ENCODE measurements around the gene DTNA. TPM values are rescaled to one million over a fixed set of nuclear protein-coding genes. Genes with fewer than 3 reads are reported as not detected.
"Not testable (repeated sequence)": the region's sequence is repeated elsewhere in the genome, so short reads cannot be mapped to it uniquely, and the experiment has no call there.

The DTNA gene
- polyA plus RNA-seq, 1 experiment = 16.4 TPM

DNA sequence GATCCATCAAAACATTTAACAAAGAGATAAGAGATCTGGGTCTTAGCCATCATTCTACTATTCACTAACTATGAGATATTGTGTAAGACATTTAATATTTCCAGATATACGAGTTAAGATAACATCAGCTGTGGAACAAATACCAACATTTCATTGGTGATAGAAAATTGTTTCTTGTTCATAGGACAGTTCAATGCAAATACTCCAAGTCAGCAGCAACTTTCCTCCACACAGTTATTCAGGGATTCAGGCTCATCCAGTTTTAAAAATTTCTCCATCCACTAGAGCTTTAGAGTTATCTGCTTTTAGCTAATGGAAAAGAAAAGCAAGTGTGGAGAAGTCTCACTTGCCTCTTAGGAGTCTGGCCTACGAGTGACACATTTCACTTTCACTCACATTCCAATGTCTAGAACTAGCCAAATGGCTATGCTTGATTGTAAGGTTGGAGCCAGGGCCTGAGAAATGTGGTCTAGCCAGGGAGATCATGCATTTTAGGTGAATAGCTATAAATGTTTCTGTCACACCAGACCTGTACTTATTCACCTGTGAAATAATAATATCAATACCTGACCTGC is 211.8 kb downstream of the DTNA start:
- Histone ChIP-seq H3K27me3 (ENCODE audit: control insufficient read depth, insufficient read depth, low read length) (no peaks in the 10 kb centered on the region), H3K27ac (ENCODE audit: low read depth, low read length) (no peak overlapping the region), H3K4me3 (ENCODE audit: low read depth, low read length) (no peak overlapping the region), H3K9me3 (ENCODE audit: control insufficient read depth, insufficient read depth, low read length) (no peaks in the 10 kb centered on the region)
- TF ChIP-seq, protein P1, sequence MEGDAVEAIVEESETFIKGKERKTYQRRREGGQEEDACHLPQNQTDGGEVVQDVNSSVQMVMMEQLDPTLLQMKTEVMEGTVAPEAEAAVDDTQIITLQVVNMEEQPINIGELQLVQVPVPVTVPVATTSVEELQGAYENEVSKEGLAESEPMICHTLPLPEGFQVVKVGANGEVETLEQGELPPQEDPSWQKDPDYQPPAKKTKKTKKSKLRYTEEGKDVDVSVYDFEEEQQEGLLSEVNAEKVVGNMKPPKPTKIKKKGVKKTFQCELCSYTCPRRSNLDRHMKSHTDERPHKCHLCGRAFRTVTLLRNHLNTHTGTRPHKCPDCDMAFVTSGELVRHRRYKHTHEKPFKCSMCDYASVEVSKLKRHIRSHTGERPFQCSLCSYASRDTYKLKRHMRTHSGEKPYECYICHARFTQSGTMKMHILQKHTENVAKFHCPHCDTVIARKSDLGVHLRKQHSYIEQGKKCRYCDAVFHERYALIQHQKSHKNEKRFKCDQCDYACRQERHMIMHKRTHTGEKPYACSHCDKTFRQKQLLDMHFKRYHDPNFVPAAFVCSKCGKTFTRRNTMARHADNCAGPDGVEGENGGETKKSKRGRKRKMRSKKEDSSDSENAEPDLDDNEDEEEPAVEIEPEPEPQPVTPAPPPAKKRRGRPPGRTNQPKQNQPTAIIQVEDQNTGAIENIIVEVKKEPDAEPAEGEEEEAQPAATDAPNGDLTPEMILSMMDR (IDR thresholded peaks at IDR 0.05; ENCODE audit: low read depth, low read length) = no peak
- CTCF ChIA-PET = no interaction called here
- no peak for DNase-seq (ENCODE audit: low read depth, low spot score)
- POLR2A ChIA-PET = no interaction called here

DNA sequence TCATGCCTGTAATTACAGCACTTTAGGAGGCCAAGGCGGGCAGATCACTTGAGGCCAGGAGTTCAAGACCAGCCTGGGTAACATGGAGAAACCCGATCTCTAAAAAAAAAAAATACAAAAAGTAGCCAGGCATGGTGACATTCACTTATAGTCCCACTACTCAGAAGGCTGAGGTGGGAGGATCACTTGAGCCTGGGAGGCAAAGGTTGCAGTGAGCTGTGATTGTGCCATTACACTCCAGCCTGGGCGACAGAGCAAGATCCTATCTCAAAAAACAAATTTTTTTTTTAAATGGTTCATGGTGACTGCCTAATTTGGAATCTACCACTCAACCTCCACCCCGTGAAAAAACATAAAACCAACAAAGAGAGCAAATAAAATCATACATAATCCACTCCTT is 212.5 kb downstream of the DTNA start:
- POLR2A ChIA-PET; H3K9me3 ChIP-seq (ENCODE audit: control insufficient read depth, insufficient read depth, low read length); H3K4me3 ChIP-seq (ENCODE audit: low read depth, low read length); DNase-seq (ENCODE audit: low read depth, low spot score); H3K27ac ChIP-seq (ENCODE audit: low read depth, low read length); H3K27me3 ChIP-seq (ENCODE audit: control insufficient read depth, insufficient read depth, low read length); CTCF ChIA-PET: not testable (repeated sequence)

DNA sequence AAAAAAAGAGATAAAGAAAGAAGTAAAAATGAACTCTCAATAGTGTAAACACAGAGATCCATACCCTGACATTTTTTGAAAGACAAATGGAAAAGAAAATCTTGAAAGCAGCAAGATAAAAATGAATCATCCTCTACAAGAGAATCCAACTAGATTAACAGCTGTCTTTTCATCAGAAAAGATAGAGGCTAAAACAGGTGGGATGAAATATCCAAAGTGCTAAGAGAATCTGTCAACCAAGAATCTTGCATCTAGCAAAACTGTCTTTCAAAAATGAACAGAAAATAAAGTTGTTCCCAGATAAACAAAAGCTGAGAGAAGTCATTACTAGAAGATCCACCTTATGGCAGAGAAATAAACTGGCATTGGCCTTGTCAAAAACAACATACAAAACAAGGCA is 213.8 kb downstream of the DTNA start:
- no peaks in the 10 kb centered on the region for H3K27me3 ChIP-seq (ENCODE audit: control insufficient read depth, insufficient read depth, low read length)
- TF ChIP-seq, protein P1 (IDR thresholded peaks at IDR 0.05; ENCODE audit: low read depth, low read length) = no peak
- ChIA-PET POLR2A (no interaction called here), CTCF (interaction anchor here (0.6 kb wide), 1 partner anchor 83 kb away, joined by 3 read pairs; no protein-coding TSS in a partner anchor)
- no peak for DNase-seq (ENCODE audit: low read depth, low spot score)
- H3K4me3 ChIP-seq (ENCODE audit: low read depth, low read length) = no peak overlapping the region
- no peak overlapping the region for H3K27ac ChIP-seq (ENCODE audit: low read depth, low read length)
- no peaks in the 10 kb centered on the region for H3K9me3 ChIP-seq (ENCODE audit: control insufficient read depth, insufficient read depth, low read length)

DNA sequence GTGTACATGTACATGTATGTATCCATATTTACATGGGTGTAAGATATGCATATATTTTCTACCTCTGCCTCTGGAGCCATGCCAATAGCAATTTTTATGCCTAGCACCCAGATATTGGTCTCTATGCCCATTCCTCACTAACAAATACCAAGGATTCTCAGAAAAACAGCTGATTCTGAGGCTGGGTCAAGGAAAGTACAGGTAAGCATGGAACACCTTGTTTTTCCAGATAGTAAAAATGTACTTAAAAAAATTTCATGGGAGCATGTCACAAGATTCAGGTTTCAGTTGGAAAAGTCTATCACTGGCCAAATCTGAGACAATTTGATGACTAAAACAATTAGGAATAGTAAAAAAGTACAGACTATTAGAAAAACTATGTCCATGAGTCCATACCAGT is 216.6 kb downstream of the DTNA start:
- CTCF ChIA-PET = no interaction called here
- Histone ChIP-seq H3K27me3 (ENCODE audit: control insufficient read depth, insufficient read depth, low read length) (no peaks in the 10 kb centered on the region), H3K4me3 (ENCODE audit: low read depth, low read length) (no peak overlapping the region), H3K9me3 (ENCODE audit: control insufficient read depth, insufficient read depth, low read length) (no peaks in the 10 kb centered on the region), H3K27ac (ENCODE audit: low read depth, low read length) (no peak overlapping the region)
- TF ChIP-seq, protein P1 (IDR thresholded peaks at IDR 0.05; ENCODE audit: low read depth, low read length) = no peak
- POLR2A ChIA-PET = no interaction called here
- no peak for DNase-seq (ENCODE audit: low read depth, low spot score)

DNA sequence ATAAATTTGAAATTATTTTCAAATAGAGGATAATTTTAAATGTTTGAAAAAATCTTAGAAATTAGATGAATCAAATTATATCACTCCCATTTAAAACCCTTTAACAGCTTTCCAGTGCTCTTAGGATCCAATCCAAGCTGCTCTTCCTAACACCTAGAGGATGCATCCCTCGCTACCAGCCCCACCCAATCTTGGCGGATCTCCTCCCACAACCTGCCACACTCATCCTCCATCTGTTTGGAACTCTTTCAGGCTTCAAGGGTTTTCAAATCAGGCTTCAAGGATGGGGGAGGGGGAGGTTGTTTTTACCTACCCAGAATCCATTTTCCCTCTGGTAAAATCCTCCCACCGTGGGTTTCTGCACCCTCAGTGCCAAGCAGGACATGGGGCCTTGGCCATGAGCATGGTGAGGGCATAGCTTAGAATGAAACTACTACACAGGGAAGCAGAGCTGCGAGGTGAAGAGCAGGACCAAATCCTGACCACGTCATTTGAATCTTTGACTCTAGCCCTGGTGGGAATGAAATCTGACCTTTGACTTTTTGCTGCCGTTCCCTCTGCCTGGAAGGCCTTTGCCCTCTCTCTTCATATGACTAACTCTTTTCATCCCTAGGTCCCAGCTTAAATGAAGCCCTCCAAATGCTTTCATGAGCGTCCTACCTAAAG is 218.1 kb downstream of the DTNA start:
- ChIA-PET POLR2A (interaction anchor here (1.3 kb wide), 1 partner anchor 113 kb away, joined by 6 read pairs; the partner anchor contains the start of gene MAPRE2), CTCF (no interaction called here)
- H3K9me3 ChIP-seq (ENCODE audit: control insufficient read depth, insufficient read depth, low read length) = no peaks in the 10 kb centered on the region
- H3K4me3 ChIP-seq (ENCODE audit: low read depth, low read length) = no peak overlapping the region
- H3K27ac ChIP-seq (ENCODE audit: low read depth, low read length) = no peak overlapping the region
- no peaks in the 10 kb centered on the region for H3K27me3 ChIP-seq (ENCODE audit: control insufficient read depth, insufficient read depth, low read length)
- no peak for DNase-seq (ENCODE audit: low read depth, low spot score)
- TF ChIP-seq, protein P1 (IDR thresholded peaks at IDR 0.05; ENCODE audit: low read depth, low read length) = no peak
